WTC11 (cell line): ENCODE measurements around the gene PUDP. TPM values are rescaled to one million over a fixed set of nuclear protein-coding genes. Genes with fewer than 3 reads are reported as not detected.

Experiments used
- ATAC-seq: fragments of 200-7000 bp; cut with Tn5 transposase; 2 replicates; pipeline ENCODE4 v1.10.0; 2021; ENCODE audit warnings: mild to moderate bottlenecking, moderate library complexity
- CTCF ChIA-PET: fragments of 300-600 bp; sonication (Branson Sonifier 250); formaldehyde crosslinking; loops from one replicate; lab custom pipeline; 2021; ENCODE audit warnings: antibody characterized with exemption; lab: Charles Lee
- POLR2A ChIA-PET: fragments of 350-600 bp; sonication (Branson Sonifier 250); formaldehyde crosslinking; loops from one replicate; lab custom pipeline; 2021; ENCODE audit warnings: antibody characterized with exemption; lab: Charles Lee
- DNase-seq: peaks from one replicate; pipeline ENCODE4 v3.0.0; 2021; ENCODE audit warnings: low spot score
- H3K27ac Mint-ChIP-seq: 2 replicates; pipeline ENCODE4 v1.8.0; 2021; ENCODE audit warnings: mixed read lengths
- H3K27me3 Mint-ChIP-seq: 2 replicates; pipeline ENCODE4 v1.8.0; 2021; ENCODE audit warnings: low read depth, mild to moderate bottlenecking, moderate library complexity, mixed read lengths
- H3K36me3 Mint-ChIP-seq: 2 replicates; pipeline ENCODE4 v1.8.0; 2021; ENCODE audit warnings: mixed read lengths
- H3K4me1 Mint-ChIP-seq: 2 replicates; pipeline ENCODE4 v1.8.0; 2022; ENCODE audit warnings: mixed read lengths
- H3K4me3 Mint-ChIP-seq: 2 replicates; pipeline ENCODE4 v1.8.0; 2021; ENCODE audit warnings: mild to moderate bottlenecking, moderate library complexity, mixed read lengths
- H3K9me3 Mint-ChIP-seq: 2 replicates; pipeline ENCODE4 v1.8.0; 2021; ENCODE audit warnings: mixed read lengths
- ATF3 ChIP-seq: sonication (generic); formaldehyde crosslinking; conservative IDR thresholded peaks from 2 replicates; pipeline ENCODE4 v1.8.1; 2022; ENCODE audit warnings: mild to moderate bottlenecking, missing genetic modification reagents
- ATF6 ChIP-seq: sonication (generic); formaldehyde crosslinking; IDR thresholded peaks from 2 replicates; pipeline ENCODE4 v1.8.1; 2023; ENCODE audit warnings: mild to moderate bottlenecking, missing genetic modification reagents
- CREB1 ChIP-seq: sonication (generic); formaldehyde crosslinking; IDR thresholded peaks from 2 replicates; pipeline ENCODE4 v1.8.0; 2023; ENCODE audit warnings: mild to moderate bottlenecking, missing genetic modification reagents
- CTCF ChIP-seq: fragments of 200-600 bp; IDR thresholded peaks from 2 replicates; pipeline ENCODE4 v1.8.0; 2022; ENCODE audit warnings: antibody characterized with exemption
- ETV6 ChIP-seq: sonication (generic); formaldehyde crosslinking; IDR thresholded peaks from 2 replicates; pipeline ENCODE4 v1.8.1; 2022; ENCODE audit warnings: mild to moderate bottlenecking, missing genetic modification reagents
- FOXK1 ChIP-seq: sonication (generic); formaldehyde crosslinking; IDR thresholded peaks from 2 replicates; pipeline ENCODE4 v1.8.0; 2022; ENCODE audit warnings: mild to moderate bottlenecking, moderate library complexity, missing genetic modification reagents
- FOXP1 ChIP-seq: sonication (generic); formaldehyde crosslinking; IDR thresholded peaks from 2 replicates; pipeline ENCODE4 v1.8.0; 2022; ENCODE audit warnings: missing genetic modification reagents, mild to moderate bottlenecking, moderate library complexity, borderline replicate concordance
- GRHL2 ChIP-seq: fragments of 250-450 bp; sonication (Bioruptor Pico); IDR thresholded peaks from 2 replicates; pipeline ENCODE4 v1.8.0; 2022; ENCODE audit warnings: mild to moderate bottlenecking, moderate library complexity; ENCODE audit not compliant: insufficient replicate concordance, severe bottlenecking
- JUN ChIP-seq: sonication (generic); formaldehyde crosslinking; IDR thresholded peaks from 2 replicates; pipeline ENCODE4 v1.8.0; 2023; ENCODE audit warnings: mild to moderate bottlenecking, missing genetic modification reagents
- MAX ChIP-seq: sonication (generic); formaldehyde crosslinking; IDR thresholded peaks from 2 replicates; pipeline ENCODE4 v1.8.0; 2022; ENCODE audit warnings: mild to moderate bottlenecking, missing genetic modification reagents
- MXD4 ChIP-seq: fragments of 250-450 bp; sonication (Bioruptor Pico); IDR thresholded peaks from 2 replicates; pipeline ENCODE4 v1.8.0; 2021; ENCODE audit warnings: mild to moderate bottlenecking, moderate library complexity, borderline replicate concordance
- OVOL2 ChIP-seq: fragments of 250-450 bp; sonication (Bioruptor Pico); IDR thresholded peaks from 2 replicates; pipeline ENCODE4 v1.9.0; 2021; ENCODE audit warnings: mild to moderate bottlenecking, borderline replicate concordance
- PRDM15 ChIP-seq: sonication (generic); formaldehyde crosslinking; IDR thresholded peaks from 2 replicates; pipeline ENCODE4 v1.8.0; 2022; ENCODE audit warnings: missing genetic modification reagents
- SOX15 ChIP-seq: fragments of 250-450 bp; sonication (Bioruptor Pico); IDR thresholded peaks from 2 replicates; pipeline ENCODE4 v1.9.0; 2021; ENCODE audit warnings: mild to moderate bottlenecking
- TEAD1 ChIP-seq: sonication (generic); formaldehyde crosslinking; IDR thresholded peaks from 2 replicates; pipeline ENCODE4 v1.8.0; 2022; ENCODE audit warnings: mild to moderate bottlenecking, missing genetic modification reagents
- ZMAT4 ChIP-seq: fragments of 250-450 bp; sonication (Bioruptor Pico); IDR thresholded peaks from 2 replicates; pipeline ENCODE4 v1.9.0; 2021; ENCODE audit warnings: mild to moderate bottlenecking
- ZNF281 ChIP-seq: sonication (generic); formaldehyde crosslinking; IDR thresholded peaks from 2 replicates; pipeline ENCODE4 v1.8.0; 2023; ENCODE audit warnings: mild to moderate bottlenecking, missing genetic modification reagents
- ZNF396 ChIP-seq: fragments of 250-450 bp; sonication (Bioruptor Pico); IDR thresholded peaks from 2 replicates; pipeline ENCODE4 v1.8.0; 2021; ENCODE audit warnings: mild to moderate bottlenecking, moderate library complexity, borderline replicate concordance
- ZNF423 ChIP-seq: fragments of 250-450 bp; sonication (Bioruptor Pico); IDR thresholded peaks from 2 replicates; pipeline ENCODE4 v2.1.2; 2022; ENCODE audit warnings: mild to moderate bottlenecking, moderate library complexity
- ZNF671 ChIP-seq: fragments of 250-450 bp; sonication (Bioruptor Pico); IDR thresholded peaks from 2 replicates; pipeline ENCODE4 v1.8.0; 2021; ENCODE audit warnings: mild to moderate bottlenecking
- total RNA-seq: library from RNA; stranded (reverse); gene quantifications from 3 replicates; pipeline ENCODE4 v1.2.3, GENCODE V29; 2021

The PUDP gene
- total RNA-seq, 1 experiment from 2014 or later: 20.8 TPM

- no peaks in the 10 kb centered on the region for H3K27me3 Mint-ChIP-seq
- H3K36me3 Mint-ChIP-seq: 0 out of 2 replicates have a peak, but pooled peaks cover 4% of the 10 kb centered on the region
- no peak for TF ChIP-seq CREB1 (CRISPR knock-in tag)
- ChIA-PET POLR2A (no interaction called here), CTCF (interaction anchor here (0.7 kb wide), 1 partner anchor 1156 kb away, joined by 3 read pairs; no protein-coding TSS in a partner anchor)
- H3K9me3 Mint-ChIP-seq: no peaks in the 10 kb centered on the region
- H3K4me1 Mint-ChIP-seq: peaks cover 13% of the 10 kb centered on the region
- H3K27ac Mint-ChIP-seq: no peak overlapping the region
- DNase-seq: no peak
- no peak overlapping the region for H3K4me3 Mint-ChIP-seq
- no peak for ATAC-seq
Observed at GRCh38 chrX:7072856-7073255, 75.1 kb downstream of the PUDP start.

GRCh38 chrX:7071390-7071789 lies 76.6 kb downstream of the PUDP start:
- H3K27ac Mint-ChIP-seq: no peak overlapping the region
- TF ChIP-seq ATF3 (CRISPR knock-in tag) (no peak), SOX15 (CRISPR knock-in tag) (no peak), FOXP1 (CRISPR knock-in tag) (no peak), CTCF (no peak), ZNF396 (CRISPR knock-in tag) (no peak), ZNF281 (no peak)

GRCh38 chrX:7069556-7069955 lies 78.4 kb downstream of the PUDP start:
- peaks cover 6% of the 10 kb centered on the region for H3K9me3 Mint-ChIP-seq
- no peaks in the 10 kb centered on the region for H3K27me3 Mint-ChIP-seq
- POLR2A ChIA-PET: no interaction called here
- CTCF ChIA-PET: no interaction called here
- H3K4me1 Mint-ChIP-seq: peaks cover 7% of the 10 kb centered on the region; the same call in 1 of the 2 replicates
- H3K27ac Mint-ChIP-seq: no peak overlapping the region; the same call in 1 of the 2 replicates
- no peak overlapping the region for H3K4me3 Mint-ChIP-seq
- no peak for DNase-seq
- no peak for ATAC-seq
- peaks cover 20% of the 10 kb centered on the region for H3K36me3 Mint-ChIP-seq
- TF ChIP-seq SOX15 (CRISPR knock-in tag) (no peak), GRHL2 (CRISPR knock-in tag) (no peak), MXD4 (CRISPR knock-in tag) (no peak), TEAD1 (CRISPR knock-in tag) (no peak), ATF6 (no peak), MAX (CRISPR knock-in tag) (no peak), ZNF423 (CRISPR knock-in tag) (no peak), FOXK1 (CRISPR knock-in tag) (no peak), ZMAT4 (no peak), PRDM15 (CRISPR knock-in tag) (no peak), FOXP1 (CRISPR knock-in tag) (no peak), ZNF671 (CRISPR knock-in tag) (no peak), JUN (no peak), ETV6 (CRISPR knock-in tag) (no peak), OVOL2 (CRISPR knock-in tag) (no peak)

More at GRCh38 chrX:7071390-7071789, 76.6 kb downstream of the PUDP start:
- DNase-seq (no peak), ATAC-seq (no peak)
- ChIA-PET CTCF (no interaction called here), POLR2A (no interaction called here)
- Mint-ChIP-seq H3K36me3 (peaks cover 16% of the 10 kb centered on the region), H3K4me3 (no peak overlapping the region), H3K9me3 (peaks cover 5% of the 10 kb centered on the region), H3K4me1 (peaks cover 7% of the 10 kb centered on the region; the same call in 1 of the 2 replicates), H3K27me3 (no peaks in the 10 kb centered on the region)
